NCI-H2171 (cell line): ENCODE data around the gene ZG16B.

Source experiments
- DNase-seq: peaks from one replicate; lab custom pipeline; 2025; lab: John Stamatoyannopoulos, UW

The ZG16B gene

GRCh38 chr16:2806286-2806685 is 23.8 kb upstream of the ZG16B start:
- no peak for DNase-seq

GRCh38 chr16:2808181-2808580 is 21.9 kb upstream of the ZG16B start:
- DNase-seq: no peak

GRCh38 chr16:2809149-2809760 is 20.8 kb upstream of the ZG16B start:
- no peak for DNase-seq

GRCh38 chr16:2810651-2811050 is 19.5 kb upstream of the ZG16B start:
- DNase-seq: no peak

- no peak for DNase-seq
These were observed 18.2 kb upstream of the ZG16B start for GRCh38 chr16:2811703-2812471.

- DNase-seq: no peak
These were observed 16.3 kb upstream of the ZG16B start for GRCh38 chr16:2813771-2814221.

GRCh38 chr16:2814551-2815298 is 15.4 kb upstream of the ZG16B start:
- DNase-seq: no peak

- DNase-seq: no peak
These were observed 14.8 kb upstream of the ZG16B start for GRCh38 chr16:2815299-2815771.

- DNase-seq: no peak
These were observed 13.3 kb upstream of the ZG16B start, which contains the start of gene PRSS21 for GRCh38 chr16:2816751-2817339. Gene PRSS21 (plus strand): TSS chr16:2817237. CDS start chr16:2817269, 32 bp downstream.

- DNase-seq: no peak
These were observed 12.5 kb upstream of the ZG16B start for GRCh38 chr16:2817340-2818271.

GRCh38 chr16:2818272-2818876 is 11.7 kb upstream of the ZG16B start:
- DNase-seq: no peak

- DNase-seq: no peak
These were observed 10.7 kb upstream of the ZG16B start for GRCh38 chr16:2819179-2819938.

- DNase-seq: no peak
These were observed 9.9 kb upstream of the ZG16B start for GRCh38 chr16:2819939-2820835.

GRCh38 chr16:2820836-2821486 is 9.1 kb upstream of the ZG16B start:
- no peak for DNase-seq

GRCh38 chr16:2821487-2822157 is 8.5 kb upstream of the ZG16B start:
- no peak for DNase-seq

GRCh38 chr16:2822158-2822495 is 8.0 kb upstream of the ZG16B start:
- DNase-seq: no peak

GRCh38 chr16:2822496-2822895 is 7.6 kb upstream of the ZG16B start:
- no peak for DNase-seq

- DNase-seq: no peak
These were observed 5.5 kb upstream of the ZG16B start for GRCh38 chr16:2824626-2825025.
